Measurements from ENCODE around the gene C19orf44.

C19orf44 gene

DNA sequence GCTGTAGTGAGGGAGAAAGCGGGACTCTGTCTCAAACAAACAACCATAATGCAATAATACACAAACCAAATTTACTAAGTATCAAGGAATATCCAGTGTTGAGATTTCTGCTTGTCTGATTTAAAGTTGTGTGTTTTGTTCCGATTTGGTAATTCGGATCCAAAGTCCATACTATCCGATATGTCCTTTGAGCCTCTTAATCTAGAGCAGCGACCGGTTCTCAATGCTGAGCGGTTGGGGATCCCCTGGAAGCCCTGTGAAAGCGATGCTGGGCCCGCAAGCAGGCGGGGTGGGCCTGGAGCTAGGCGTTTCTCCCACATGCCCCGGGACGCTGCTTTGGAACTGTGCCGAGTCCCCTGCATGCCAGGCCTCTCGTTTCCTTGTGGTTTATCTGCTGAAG, 20.2 kb downstream of the C19orf44 start:
- no peak for DNase-seq (ENCODE audit: low read depth in 2 of 2, low spot score in 1 of 2)

DNA sequence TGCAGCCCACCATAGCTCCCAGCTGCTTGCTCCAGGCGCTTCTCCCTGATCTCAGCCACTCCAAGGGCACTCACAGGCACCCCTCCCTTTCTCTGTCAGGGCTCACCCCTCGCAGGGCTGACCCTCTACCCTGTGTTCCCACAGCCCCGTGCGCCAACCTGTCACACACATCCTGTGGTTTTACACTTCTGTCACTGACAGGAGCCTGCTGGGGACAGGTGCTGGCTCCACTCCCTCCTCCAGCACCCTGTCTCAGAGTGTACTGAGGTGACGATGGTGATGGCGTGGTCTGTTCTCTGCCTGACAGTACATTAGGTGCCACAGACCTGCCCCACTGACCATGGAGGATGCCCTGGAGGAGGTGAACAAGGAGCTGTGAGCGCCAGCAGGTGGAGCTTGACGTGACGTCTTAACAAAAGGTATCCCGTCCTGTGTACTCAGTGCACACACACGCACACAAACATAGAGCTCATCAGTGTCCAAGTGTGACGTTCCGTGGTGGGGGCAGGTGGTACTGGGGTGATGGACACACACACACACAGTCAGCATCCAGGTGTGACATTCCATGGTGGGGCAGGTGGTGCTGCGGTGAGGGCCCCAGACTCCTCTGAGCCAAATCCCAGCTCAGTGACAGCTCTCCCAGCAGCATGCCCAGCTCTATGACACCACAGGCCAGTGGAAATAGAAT, 20.9 kb downstream of the C19orf44 start:
- DNase-seq (ENCODE audit: low read depth in 2 of 2, low spot score in 1 of 2): no peak

- no peak for DNase-seq (ENCODE audit: low read depth in 2 of 2, low spot score in 1 of 2)
These were observed 21.9 kb downstream of the C19orf44 start for GRCh38 chr19:16518061-16518460.

- no peak for DNase-seq (ENCODE audit: low read depth in 2 of 2, low spot score in 1 of 2)
These were observed 22.5 kb downstream of the C19orf44 start for GRCh38 chr19:16518483-16519229.

- no peak for DNase-seq (ENCODE audit: low read depth in 2 of 2, low spot score in 1 of 2)
These were observed 23.1 kb downstream of the C19orf44 start for GRCh38 chr19:16519230-16519687.

GRCh38 chr19:16520074-16520973, 24.1 kb downstream of the C19orf44 start:
- no peak for DNase-seq (ENCODE audit: low read depth in 2 of 2, low spot score in 1 of 2)

DNA sequence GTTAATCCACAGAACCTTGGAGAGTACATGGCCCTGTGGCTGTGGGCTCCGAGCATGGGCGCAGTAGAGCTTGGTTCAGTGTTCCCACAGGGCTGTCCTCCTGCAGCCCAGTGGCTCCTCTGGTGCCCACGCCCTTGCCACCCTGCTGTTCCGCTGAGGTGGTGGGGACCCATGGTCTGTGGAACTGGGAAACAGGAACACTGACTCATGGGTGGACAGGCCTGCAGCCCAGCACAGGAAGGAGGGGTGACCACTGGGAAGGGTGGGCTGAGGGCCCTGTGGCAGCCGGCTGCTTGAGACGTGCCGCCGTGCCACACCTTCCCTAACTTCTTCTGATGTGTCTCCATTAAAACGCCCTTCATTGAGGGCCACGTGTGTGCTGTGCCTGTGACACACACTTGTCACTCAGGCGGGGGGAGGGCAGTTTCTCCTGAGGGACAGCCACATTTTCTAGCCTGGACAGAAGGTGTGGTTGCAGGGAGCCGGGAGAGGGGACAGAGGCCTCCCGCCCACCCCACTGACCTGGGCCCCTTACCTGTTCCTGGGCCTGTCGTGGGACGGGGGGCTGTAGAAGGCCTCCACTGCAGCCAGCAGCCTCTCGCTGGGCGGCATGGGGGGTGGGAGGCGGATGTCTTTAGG, 24.9 kb downstream of the C19orf44 start:
- no peak for DNase-seq (ENCODE audit: low read depth in 2 of 2, low spot score in 1 of 2)

- no peak for DNase-seq (ENCODE audit: low read depth in 2 of 2, low spot score in 1 of 2)
These were observed 25.6 kb downstream of the C19orf44 start for GRCh38 chr19:16521715-16522289.

GRCh38 chr19:16522559-16523377, 26.6 kb downstream of the C19orf44 start:
- no peak for DNase-seq (ENCODE audit: low read depth in 2 of 2, low spot score in 1 of 2)

DNA sequence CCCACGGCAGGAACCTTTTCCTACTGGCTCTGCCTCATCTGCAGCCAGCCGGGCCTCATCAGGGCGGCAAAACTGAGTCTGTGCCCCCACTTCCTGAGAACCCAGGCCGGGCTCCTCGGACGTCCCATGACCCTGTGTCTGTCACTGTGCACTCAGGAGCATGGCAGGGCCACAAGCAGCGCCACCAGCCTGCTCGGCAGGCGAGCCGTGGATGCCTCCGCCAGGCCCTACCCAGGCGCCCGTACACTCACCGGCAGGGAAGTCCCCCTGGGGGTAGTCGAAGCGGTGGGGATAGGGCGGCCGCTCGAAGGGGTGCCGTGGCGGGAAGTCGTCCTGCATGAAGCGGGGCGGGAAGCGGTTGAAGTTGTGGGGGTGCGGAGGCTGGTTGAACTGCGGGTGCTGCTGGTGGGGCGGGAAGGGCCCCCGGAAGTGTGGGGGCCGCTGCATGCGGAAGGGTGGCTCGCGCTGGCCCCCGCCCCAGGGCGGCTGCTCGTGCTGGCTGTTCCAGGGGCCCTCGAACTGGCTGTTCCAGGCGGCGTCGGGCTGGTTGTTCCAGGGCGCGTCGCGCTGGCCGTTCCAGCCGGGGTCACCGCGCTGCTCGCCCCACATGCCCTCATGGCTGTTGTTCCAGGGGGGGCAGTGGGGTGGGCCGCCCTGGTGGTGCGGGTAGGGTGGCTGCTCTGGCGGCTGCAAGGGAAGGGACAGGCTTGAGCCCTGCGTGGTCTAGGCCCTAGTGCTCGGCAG, 29.0 kb downstream of the C19orf44 start:
- no peak for DNase-seq (ENCODE audit: low read depth in 2 of 2, low spot score in 1 of 2)

GRCh38 chr19:16525751-16526481, 29.7 kb downstream of the C19orf44 start:
- DNase-seq (ENCODE audit: low read depth in 2 of 2, low spot score in 1 of 2): no peak

- DNase-seq (ENCODE audit: low read depth in 2 of 2, low spot score in 1 of 2): no peak
These were observed 31.2 kb downstream of the C19orf44 start for GRCh38 chr19:16527334-16527935.

- DNase-seq (ENCODE audit: low read depth in 2 of 2, low spot score in 1 of 2): no peak
These were observed 31.9 kb downstream of the C19orf44 start for GRCh38 chr19:16527971-16528521.

DNA sequence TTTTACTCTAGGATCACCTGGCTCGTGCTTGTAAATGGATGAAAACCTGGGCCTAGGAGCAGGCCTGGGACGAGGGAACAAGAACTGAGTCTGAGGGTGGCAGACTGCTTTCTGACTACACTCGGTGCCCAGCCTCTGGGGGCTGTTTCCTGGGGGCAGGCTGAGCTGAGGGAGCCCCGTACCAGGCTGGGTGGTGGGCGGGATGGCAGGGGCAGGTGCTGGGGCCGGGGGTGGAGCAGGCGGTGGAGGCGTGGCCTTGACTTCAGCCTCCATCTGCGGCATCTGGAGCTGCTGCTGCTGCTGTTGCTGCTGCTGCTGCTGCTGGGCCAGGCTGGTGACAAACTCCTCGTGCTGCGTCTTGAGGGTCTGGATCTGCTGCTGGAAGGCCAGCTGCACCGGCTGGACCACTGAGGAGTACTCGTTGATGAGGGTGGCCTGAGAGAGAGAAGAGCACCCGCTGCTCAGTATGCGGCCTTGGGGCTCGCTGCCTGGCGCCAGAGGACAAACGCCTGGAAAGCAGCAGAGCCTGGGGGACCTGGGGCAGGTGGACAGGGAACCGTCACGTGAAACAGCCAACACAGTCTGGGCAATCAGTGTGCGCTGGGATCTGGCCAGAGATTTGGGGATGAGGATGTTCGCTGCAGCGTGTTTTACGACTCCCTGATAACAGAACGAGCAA, 33.4 kb downstream of the C19orf44 start:
- no peak for DNase-seq (ENCODE audit: low read depth in 2 of 2, low spot score in 1 of 2)

DNA sequence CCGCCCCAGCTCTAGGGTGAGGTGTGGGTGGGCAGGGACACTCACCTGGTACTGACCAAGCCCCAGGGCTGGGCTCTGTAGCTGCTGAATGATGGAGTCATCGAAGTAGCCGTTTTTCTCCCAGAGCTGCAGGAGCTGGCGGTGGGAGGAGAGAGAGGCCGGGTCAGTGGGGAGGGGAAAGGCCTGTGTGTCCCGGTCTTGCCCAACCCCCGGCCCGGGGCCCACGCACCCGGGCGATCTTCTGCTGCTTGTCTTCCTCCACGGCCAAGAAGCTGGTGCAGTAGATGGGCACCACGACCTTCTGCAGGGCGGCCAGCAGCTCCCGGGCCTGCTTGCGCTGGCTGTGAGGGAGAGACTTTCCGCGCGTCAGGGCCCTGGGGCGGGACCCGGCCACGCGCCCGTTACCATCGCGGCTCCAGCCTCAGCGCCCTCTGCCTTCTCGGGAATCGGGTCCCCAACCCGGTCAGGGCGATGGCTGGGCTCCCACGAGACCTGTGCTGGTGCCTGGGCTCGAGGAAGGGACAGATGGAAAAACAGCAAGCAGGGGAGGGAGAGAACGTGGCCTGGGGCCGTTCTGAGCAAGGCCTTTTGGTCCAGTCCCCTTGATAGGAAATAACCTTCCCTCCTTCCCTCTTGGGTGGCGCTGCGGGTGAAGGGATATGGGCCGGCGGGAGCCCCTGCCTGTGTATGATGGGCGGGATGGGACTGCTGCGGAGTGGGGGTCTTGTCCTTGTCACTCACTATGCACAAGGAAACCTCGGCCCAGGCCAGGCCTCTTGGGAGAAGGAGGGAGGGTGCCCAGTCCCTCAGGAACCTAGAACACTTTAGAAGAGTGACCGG, 34.6 kb downstream of the C19orf44 start:
- no peak for DNase-seq (ENCODE audit: low read depth in 2 of 2, low spot score in 1 of 2)

DNA sequence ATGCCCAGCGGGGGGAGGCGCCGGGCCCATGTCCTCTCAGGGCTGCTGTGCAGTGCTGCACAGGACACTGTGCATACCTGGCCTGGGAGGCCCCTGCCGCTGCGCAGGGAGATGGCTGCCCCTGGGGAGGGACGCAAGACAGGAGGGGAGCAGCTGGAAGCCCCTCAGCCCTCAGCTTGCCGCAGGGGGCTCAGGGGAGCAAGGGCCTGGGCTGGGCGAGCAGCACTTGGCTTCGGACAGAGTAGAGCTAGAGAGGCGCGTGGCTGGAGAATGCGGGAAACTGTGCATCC, 35.1 kb downstream of the C19orf44 start:
- no peak for DNase-seq (ENCODE audit: low read depth in 2 of 2, low spot score in 1 of 2)
